Mucosa of rectum (tissue), 2 donors: ENCODE measurements around the gene RAB43.

Source experiments
- H3K27ac ChIP-seq, 2 donors: one replicate each; pipeline ENCODE4 v1.7.0; 2013; ENCODE audit warnings: inconsistent platforms in 2 of 2, low read depth in 2 of 2, low read length in 2 of 2
- H3K27me3 ChIP-seq, 2 donors: one replicate each; pipeline ENCODE4 v1.7.0; 2013; ENCODE audit warnings: low read length in 2 of 2; ENCODE audit not compliant: control insufficient read depth in 2 of 2, insufficient read depth in 2 of 2
- H3K36me3 ChIP-seq, 2 donors: one replicate each; pipeline ENCODE4 v1.7.0; 2013; ENCODE audit warnings: low read length in 2 of 2; ENCODE audit not compliant: control insufficient read depth in 2 of 2, insufficient read depth in 2 of 2
- H3K4me1 ChIP-seq, 2 donors: one replicate each; pipeline ENCODE4 v1.7.0; 2013; ENCODE audit warnings: low read length in 2 of 2, mild to moderate bottlenecking in 1 of 2; ENCODE audit not compliant: control insufficient read depth in 2 of 2, insufficient read depth in 2 of 2
- H3K4me3 ChIP-seq, 2 donors: one replicate each; pipeline ENCODE4 v1.7.0; 2013; ENCODE audit warnings: low read length in 2 of 2
- H3K9ac ChIP-seq, 2 donors: one replicate each; pipeline ENCODE4 v1.7.0; 2013; ENCODE audit warnings: low read length in 2 of 2, low read depth in 1 of 2, mild to moderate bottlenecking in 1 of 2
- H3K9me3 ChIP-seq, 2 donors: one replicate each; pipeline ENCODE4 v1.7.0; 2013; ENCODE audit warnings: low read length in 2 of 2; ENCODE audit not compliant: control insufficient read depth in 2 of 2
- donor health status: healthy.
- donor health status: Normal muscosa, but diverticular disease.

RAB43 gene

GRCh38 chr3:129061888-129062834 lies 59.4 kb downstream of the RAB43 start:
- no peak overlapping the region for H3K4me3 ChIP-seq
- no peaks in the 10 kb centered on the region for H3K36me3 ChIP-seq
- no peaks in the 10 kb centered on the region for H3K27me3 ChIP-seq
- H3K27ac ChIP-seq = peak overlapping the region; percentile 60 to 92
- H3K9me3 ChIP-seq = no peaks in the 10 kb centered on the region
- peak overlapping the region in 1 of 2 donors; percentile 50 for H3K9ac ChIP-seq
- peaks cover 54 to 67% of the 10 kb centered on the region in 2 donors for H3K4me1 ChIP-seq

GRCh38 chr3:129061023-129061887 lies 60.3 kb downstream of the RAB43 start:
- H3K9ac ChIP-seq = peak overlapping the region in 1 of 2 donors; percentile 9

GRCh38 chr3:129060276-129061022 lies 61.2 kb downstream of the RAB43 start, which contains the start of gene GP9:
Gene GP9 (plus strand): TSS chr3:129060779. CDS start chr3:129061740, 961 bp downstream.
- Histone ChIP-seq H3K9ac (peak within 1 kb of the TSS in 1 of 2 donors; percentile 9), H3K4me1 (peaks cover 55 to 69% of the 10 kb centered on the region in 2 donors), H3K36me3 (no peaks in the 10 kb centered on the region), H3K27me3 (no peaks in the 10 kb centered on the region), H3K27ac (no peak within 1 kb of the TSS), H3K4me3 (no peak within 1 kb of the TSS), H3K9me3 (no peaks in the 10 kb centered on the region)

More at GRCh38 chr3:129061023-129061887, 60.3 kb downstream of the RAB43 start:
- H3K27me3 ChIP-seq = no peaks in the 10 kb centered on the region
- H3K36me3 ChIP-seq = no peaks in the 10 kb centered on the region
- peaks cover 56 to 68% of the 10 kb centered on the region in 2 donors for H3K4me1 ChIP-seq
- H3K9me3 ChIP-seq = no peaks in the 10 kb centered on the region
- no peak overlapping the region for H3K27ac ChIP-seq
- no peak overlapping the region for H3K4me3 ChIP-seq

GRCh38 chr3:129059311-129059958 lies 62.2 kb downstream of the RAB43 start:
- Histone ChIP-seq H3K9me3 (no peaks in the 10 kb centered on the region), H3K36me3 (no peaks in the 10 kb centered on the region), H3K4me3 (no peak overlapping the region), H3K27me3 (no peaks in the 10 kb centered on the region), H3K9ac (no peak overlapping the region), H3K27ac (peak overlapping the region; percentile 52 to 58), H3K4me1 (peaks cover 50 to 67% of the 10 kb centered on the region in 2 donors)

GRCh38 chr3:129058441-129059200 lies 63.0 kb downstream of the RAB43 start:
- no peaks in the 10 kb centered on the region for H3K9me3 ChIP-seq
- peaks cover 47 to 67% of the 10 kb centered on the region in 2 donors for H3K4me1 ChIP-seq
- H3K4me3 ChIP-seq = no peak overlapping the region
- no peaks in the 10 kb centered on the region for H3K36me3 ChIP-seq
- H3K9ac ChIP-seq = peak overlapping the region in 1 of 2 donors; percentile 26
- peak overlapping the region; percentile 56 to 62 for H3K27ac ChIP-seq
- no peaks in the 10 kb centered on the region for H3K27me3 ChIP-seq

- Histone ChIP-seq H3K27ac (peak overlapping the region; percentile 71 to 78), H3K36me3 (no peaks in the 10 kb centered on the region), H3K4me1 (peaks cover 54 to 69% of the 10 kb centered on the region in 2 donors), H3K9ac (peak overlapping the region in 1 of 2 donors; percentile 26), H3K27me3 (no peaks in the 10 kb centered on the region), H3K4me3 (no peak overlapping the region), H3K9me3 (no peaks in the 10 kb centered on the region)
Observed at GRCh38 chr3:129057249-129057648, 64.4 kb downstream of the RAB43 start.

GRCh38 chr3:129056451-129057173 lies 65.0 kb downstream of the RAB43 start:
- no peaks in the 10 kb centered on the region for H3K27me3 ChIP-seq
- peak overlapping the region; percentile 57 to 65 for H3K9ac ChIP-seq
- H3K9me3 ChIP-seq = no peaks in the 10 kb centered on the region
- no peaks in the 10 kb centered on the region for H3K36me3 ChIP-seq
- no peak overlapping the region for H3K4me3 ChIP-seq
- peaks cover 59 to 72% of the 10 kb centered on the region in 2 donors for H3K4me1 ChIP-seq
- H3K27ac ChIP-seq = peak overlapping the region; percentile 71 to 78

GRCh38 chr3:129054605-129055104 lies 66.9 kb downstream of the RAB43 start:
- no peak overlapping the region for H3K4me3 ChIP-seq
- H3K36me3 ChIP-seq = no peaks in the 10 kb centered on the region
- peak overlapping the region; percentile 86 to 95 for H3K27ac ChIP-seq
- H3K9ac ChIP-seq = peak overlapping the region in 1 of 2 donors; percentile 76
- no peaks in the 10 kb centered on the region for H3K27me3 ChIP-seq
- peaks cover 61 to 83% of the 10 kb centered on the region in 2 donors for H3K4me1 ChIP-seq
- H3K9me3 ChIP-seq = no peaks in the 10 kb centered on the region
